Neural progenitor cell (in vitro differentiated cells): ENCODE measurements around the gene ATF4.

ENCODE experiments used
- CTCF ChIP-seq: fragments of 200-600 bp; sonication (generic); IDR thresholded peaks from 2 replicates; pipeline ENCODE4 v1.5.1; 2017; ENCODE audit warnings: antibody characterized with exemption, mild to moderate bottlenecking
- EZH2 ChIP-seq: fragments of 200-600 bp; sonication (generic); IDR thresholded peaks from 2 replicates; pipeline ENCODE4 v1.6.1; 2017; ENCODE audit warnings: antibody characterized with exemption, mild to moderate bottlenecking, moderate library complexity

- TF ChIP-seq CTCF: no peak
- no peak for TF ChIP-seq EZH2
Measured at GRCh38 chr22:39490135-39490798, 30.1 kb upstream of the ATF4 start.
